NCI-H526 (cell line): ENCODE data around the gene ZNF425.
"Not testable (repeated sequence)": the region's sequence is repeated elsewhere in the genome, so short reads cannot be mapped to it uniquely, and the experiment has no call there.

Source experiments
- DNase-seq, 2 experiments: peaks; one replicate each; lab custom pipeline; 2025; lab: John Stamatoyannopoulos, UW

ZNF425 gene

DNA sequence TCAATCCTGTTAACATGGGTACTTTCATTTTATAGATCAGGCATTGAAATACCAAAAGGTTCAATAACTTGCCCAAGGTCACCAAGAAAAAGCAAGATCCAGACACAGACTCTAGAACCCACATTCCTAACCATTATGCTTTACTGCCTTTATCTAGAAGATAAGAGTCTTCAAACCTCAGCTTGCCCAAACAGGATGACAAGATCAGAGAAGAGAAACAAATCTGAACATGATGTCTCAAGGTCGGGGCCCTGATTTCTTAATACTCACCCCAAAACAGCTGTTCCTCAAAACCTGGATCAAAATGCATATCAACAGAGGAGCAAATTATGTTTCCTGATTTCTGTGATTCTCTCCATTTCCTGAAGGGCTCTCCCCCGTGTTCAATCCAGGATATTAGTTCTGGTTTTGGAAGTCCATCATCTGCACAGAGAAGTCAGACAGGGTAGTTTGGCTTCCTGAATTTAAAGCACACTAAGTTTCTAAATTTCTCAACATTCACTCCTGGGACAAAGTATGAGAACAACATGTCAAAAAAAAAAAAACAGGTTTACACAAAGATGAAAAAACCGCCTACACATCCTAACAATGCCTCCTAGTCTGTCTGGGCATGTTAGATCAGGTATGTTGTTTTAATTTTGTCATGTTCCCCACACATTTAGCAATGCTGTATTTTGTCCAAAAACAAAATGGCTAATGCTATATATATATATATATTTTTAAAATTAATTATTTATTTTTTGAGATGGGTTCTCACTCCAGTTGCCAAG lies 51.8 kb downstream of the ZNF425 start:
- DNase-seq = no peak

DNA sequence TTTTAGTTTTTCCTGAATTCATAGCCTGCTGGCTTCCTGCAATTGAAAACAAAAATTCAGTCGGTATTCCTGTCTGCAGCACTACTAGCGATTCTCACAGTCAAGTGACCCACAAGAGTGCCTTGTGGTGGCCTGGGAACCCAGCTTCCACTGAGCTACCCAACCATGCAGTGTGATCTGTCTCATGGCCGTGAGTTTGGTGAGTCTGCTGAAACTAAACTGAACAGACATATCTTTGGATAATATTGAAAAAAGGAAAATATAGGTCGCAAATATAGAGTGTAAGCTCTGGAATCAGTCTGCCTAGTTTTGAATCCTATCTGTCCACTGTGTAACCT lies 53.7 kb downstream of the ZNF425 start:
- DNase-seq = no peak

DNA sequence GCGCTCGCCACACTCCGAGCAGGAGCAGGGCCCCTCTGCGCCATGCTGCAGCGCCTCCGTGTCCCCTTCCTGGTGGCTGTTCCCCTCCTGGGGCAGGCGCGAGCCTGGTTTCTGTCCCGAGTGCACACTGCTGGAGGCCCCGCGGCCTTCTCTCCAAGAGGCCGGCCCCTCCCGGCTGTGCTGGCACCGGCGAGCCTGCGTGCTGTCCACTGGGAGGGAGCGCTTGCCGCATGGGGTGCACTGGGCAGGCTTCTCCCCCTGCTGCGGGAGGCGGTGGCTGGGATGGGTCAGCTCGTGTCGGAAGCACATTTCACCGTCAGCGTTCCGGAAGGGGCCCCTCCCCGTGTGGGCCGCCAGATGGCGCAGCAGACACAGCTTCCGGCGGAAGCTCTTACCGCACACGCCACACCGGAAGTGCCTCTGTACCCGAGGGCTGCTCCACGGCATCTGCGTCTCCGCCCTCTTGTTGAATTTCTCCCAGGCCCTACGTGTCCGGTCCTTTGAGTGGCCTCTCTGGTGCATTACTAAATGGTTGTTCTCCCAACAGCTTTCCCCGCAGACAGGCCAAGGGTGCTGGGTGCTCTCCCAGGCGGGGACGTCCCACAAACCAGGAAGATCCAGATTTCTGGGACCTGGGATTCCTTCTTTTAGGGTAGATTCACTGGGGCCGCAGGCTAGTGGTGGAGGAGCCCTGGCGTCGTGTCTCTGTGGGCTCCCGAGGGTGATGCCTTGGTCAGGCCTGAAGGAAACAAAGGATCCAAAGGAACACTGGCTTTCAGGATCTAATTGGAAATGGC lies 54.3 kb downstream of the ZNF425 start:
- DNase-seq = peak in 1 of 2 experiments; percentile 9

DNA sequence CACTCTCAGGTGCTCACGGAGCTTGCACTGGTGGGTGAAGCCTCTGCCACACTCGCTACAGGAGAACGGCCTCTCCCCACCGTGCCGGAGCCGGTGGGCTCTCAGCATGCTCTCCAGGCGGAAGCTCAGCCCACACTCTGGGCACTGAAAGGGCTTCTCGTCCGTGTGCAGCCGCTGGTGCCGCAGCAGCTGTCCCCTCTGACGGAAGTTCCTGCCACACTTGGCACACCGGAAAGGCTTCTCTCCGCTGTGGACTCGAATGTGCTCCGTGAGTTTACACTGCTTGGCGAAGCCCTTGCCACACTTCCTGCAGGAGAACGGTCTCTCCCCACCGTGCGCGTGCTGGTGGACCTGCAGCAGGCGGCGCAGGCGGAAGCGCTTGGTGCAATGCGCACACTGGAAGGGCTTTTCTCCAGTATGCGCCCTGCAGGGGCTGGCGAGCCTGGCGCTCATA lies 54.9 kb downstream of the ZNF425 start:
- DNase-seq = no peak

DNA sequence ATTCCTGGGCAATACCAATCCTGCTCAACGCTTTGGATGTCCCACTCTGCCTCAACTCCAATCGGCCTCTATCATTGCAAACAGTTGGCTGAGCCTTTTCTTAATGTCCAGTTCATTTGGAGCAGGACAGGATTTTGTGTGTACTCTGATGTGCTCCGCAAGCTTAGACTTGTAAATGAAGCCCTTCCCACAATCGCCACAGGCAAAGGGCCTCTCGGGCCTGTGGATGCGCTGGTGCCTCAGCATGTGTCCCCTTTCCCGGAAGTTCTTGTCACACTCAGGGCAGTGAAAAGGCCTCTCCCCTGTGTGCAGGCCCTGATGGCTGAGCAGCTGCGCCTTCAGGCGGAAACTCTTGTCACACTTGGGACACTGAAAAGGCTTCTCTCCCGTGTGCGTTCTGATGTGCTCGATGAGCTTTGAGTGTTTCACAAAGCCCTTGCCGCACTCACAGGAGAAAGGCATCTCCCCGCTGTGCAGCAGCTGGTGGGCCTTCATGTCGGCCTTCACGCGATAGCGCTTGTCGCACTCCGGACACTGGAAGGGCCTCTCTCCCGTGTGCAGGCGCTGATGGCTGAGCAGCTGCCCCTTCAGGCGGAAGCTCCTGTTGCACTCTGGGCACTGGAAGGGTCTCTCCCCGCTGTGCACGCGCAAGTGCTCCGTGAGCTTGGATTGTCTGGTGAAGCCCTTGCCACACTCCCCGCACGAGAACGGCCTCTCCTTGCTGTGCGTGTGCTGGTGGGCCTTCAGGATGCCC lies 55.6 kb downstream of the ZNF425 start:
- no peak for DNase-seq

DNA sequence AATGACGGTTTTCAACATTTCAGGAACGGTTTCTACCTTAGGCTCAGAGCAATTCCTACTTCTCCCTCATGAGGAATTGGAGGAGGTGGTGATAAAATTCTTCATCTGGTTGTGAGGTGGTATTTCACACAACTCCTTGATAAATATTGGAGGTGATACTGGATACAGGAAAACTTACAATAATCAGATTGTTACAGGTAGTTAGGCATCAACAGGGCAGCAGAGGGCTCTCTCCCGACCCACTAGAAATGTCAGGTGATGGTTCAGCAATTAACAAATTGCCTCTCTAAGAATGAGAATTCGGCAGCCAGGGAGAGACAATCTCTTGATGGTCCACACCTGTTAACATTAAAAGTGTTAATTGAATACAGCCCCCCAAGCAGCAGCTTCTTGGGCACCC lies 58.3 kb downstream of the ZNF425 start:
- DNase-seq = peak in 1 of 2 experiments; percentile 11

DNA sequence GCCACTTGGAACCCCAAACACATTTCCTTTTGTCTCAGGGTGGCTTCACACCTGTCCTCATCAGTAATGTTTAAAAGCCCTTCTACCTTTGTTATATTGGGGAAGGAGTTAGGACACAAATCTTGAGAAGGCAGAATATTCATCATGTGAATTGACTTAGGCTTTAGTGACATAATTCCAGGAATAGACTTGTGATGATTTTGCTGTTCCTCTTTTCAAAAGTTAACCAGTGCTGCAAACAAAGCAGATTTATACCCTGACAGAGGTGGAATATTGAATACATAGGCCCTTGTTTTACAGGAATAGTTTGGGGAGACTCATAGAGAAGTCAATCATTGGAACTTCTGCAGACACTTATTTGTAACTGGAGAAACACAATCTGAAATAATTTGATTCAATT lies 62.6 kb downstream of the ZNF425 start:
- no peak for DNase-seq

DNA sequence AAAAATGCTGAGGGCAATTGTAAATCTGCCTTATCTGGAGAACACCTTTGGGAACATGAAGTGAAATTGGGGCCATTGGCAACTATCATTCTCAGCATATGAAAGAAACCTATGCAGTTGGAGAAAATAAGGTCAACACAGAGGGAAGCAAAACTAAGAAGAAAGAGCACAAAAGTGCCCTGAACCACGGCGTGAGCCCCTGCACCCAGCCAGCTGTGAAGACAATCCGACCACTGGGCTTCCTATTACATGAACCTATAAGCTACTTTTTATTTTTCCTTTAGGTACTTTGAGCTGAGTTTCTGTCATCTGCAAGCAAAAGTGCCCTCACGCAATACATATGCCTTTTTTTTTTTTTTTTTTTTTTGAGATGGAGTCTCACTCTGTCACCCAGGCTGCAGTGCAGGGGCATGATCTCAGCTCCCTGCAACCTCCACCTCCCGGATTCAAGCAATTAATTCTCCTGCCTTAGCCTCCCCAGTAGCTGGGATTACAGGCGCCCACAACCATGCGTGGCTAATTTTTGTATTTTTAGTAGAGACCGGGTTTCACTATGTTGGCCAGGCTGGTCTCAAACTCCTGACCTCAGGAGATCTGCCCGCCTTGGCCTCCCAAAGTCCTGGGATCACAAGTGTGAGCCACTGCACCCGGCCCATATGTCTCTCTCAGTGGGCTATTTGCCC lies 63.8 kb downstream of the ZNF425 start:
- not testable (repeated sequence) for DNase-seq

DNA sequence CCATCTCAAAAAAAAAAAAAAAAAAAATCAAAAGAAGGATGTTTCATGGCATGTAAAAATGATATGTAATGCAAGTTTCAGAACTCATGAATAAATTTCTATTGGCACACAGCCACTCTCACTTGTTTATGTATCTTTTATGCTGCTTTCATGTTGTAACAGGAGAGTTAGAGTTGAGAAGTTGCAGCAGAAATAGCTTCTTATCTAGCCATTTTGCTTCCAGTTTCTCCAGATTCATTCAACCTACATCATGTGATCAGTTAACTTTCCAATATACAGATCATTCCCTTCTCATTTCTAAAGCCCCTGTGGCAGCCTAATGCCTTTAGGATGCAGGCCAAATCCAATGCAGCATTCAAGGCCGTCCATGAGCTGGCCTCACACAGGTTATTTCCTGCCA lies 66.0 kb downstream of the ZNF425 start:
- no peak for DNase-seq

DNA sequence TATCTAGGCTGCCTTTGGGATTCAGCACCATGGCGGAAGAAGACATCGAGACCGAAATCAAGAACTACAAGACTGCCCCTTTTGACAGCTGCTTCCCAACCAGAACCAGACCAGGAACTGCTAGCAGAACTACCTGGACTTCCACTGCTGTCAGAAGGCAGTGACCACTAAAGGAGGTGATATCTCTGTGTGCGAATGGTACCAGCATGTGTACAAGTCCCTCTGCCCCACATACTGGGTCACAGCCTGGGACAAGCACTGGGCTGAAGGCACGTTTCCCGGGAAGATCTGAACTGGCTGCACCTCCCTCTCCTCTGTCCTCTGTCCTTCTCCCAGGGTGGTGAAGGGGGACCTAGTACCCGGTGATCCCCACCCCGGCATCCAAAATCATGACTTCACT lies 72.2 kb downstream of the ZNF425 start:
- no peak for DNase-seq

DNA sequence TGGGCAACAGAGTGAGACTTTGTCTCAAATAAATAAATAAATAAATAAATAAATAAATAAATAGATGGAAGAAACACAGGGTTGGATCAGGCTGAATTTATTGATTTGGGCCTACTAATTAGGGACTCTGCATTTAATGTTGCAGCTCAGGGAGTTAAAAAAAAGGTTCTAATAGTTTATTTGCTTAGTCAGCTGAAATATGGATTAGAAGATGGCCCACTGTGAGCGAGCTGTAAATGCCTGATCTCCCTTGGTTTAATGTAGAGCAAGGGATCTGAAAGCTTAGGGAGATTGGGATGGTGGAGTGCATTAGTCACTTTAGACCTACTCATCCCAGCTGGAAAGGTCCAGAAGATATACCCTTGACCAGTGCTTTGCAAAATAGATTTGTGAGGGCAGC lies 72.7 kb downstream of the ZNF425 start:
- no peak for DNase-seq
